OCI-LY3 (cell line): ENCODE measurements around the gene BEST3.
"Not testable (repeated sequence)": the region's sequence is repeated elsewhere in the genome, so short reads cannot be mapped to it uniquely, and the experiment has no call there.

ENCODE experiments used
- H2AFZ ChIP-seq: fragments of 200-600, 300-600 bp; shearing (Covaris generic); 2 replicates; pipeline ENCODE4 v1.6.0; 2014; ENCODE audit warnings: antibody characterized with exemption, low read depth, low read length
- H3K27ac ChIP-seq: fragments of 200-600, 300-600 bp; sonication (generic); 2 replicates; pipeline ENCODE4 v1.5.1; 2014; ENCODE audit warnings: mild to moderate bottlenecking, low read length, moderate library complexity, mixed read lengths
- H3K27me3 ChIP-seq: fragments of 200-600, 300-600 bp; sonication (generic); 2 replicates; pipeline ENCODE4 v1.6.1; 2014; ENCODE audit warnings: low read depth, low read length, mixed read lengths
- H3K36me3 ChIP-seq: fragments of 200-600, 300-600 bp; sonication (generic); replicated peaks from 2 replicates; pipeline ENCODE3; 2014; ENCODE audit warnings: low read depth, low read length, mixed read lengths
- H3K4me1 ChIP-seq: fragments of 300-600, 200-600 bp; sonication (generic); 2 replicates; pipeline ENCODE4 v1.6.1; 2014; ENCODE audit warnings: low read length, mixed read lengths
- H3K4me2 ChIP-seq: fragments of 200-600, 300-600 bp; sonication (generic); 2 replicates; pipeline ENCODE4 v1.6.1; 2014; ENCODE audit warnings: low read length, mixed read lengths
- H3K4me3 ChIP-seq: fragments of 300-600, 200-600 bp; sonication (generic); 2 replicates; pipeline ENCODE4 v1.5.1; 2014; ENCODE audit warnings: antibody characterized with exemption, mild to moderate bottlenecking, low read length, moderate library complexity
- H3K79me2 ChIP-seq: fragments of 300-600, 200-600 bp; shearing (Covaris generic); 2 replicates; pipeline ENCODE4 v1.6.1; 2014; ENCODE audit warnings: mild to moderate bottlenecking, low read length, mixed read lengths
- H3K9ac ChIP-seq: fragments of 300-600, 200-600 bp; shearing (Covaris generic); 2 replicates; pipeline ENCODE4 v1.6.0; 2014; ENCODE audit warnings: mild to moderate bottlenecking, low read length, moderate library complexity
- H3K9me3 ChIP-seq: fragments of 200-600, 300-600 bp; shearing (Covaris generic); 2 replicates; pipeline ENCODE4 v1.6.1; 2014; ENCODE audit warnings: low read length, mixed read lengths; ENCODE audit not compliant: insufficient read depth
- H4K20me1 ChIP-seq: fragments of 200-600, 300-600 bp; sonication (generic); 2 replicates; pipeline ENCODE4 v1.6.1; 2016; ENCODE audit warnings: low read length, mixed read lengths; ENCODE audit not compliant: insufficient read depth
- EZH2phosphoT487 ChIP-seq: fragments of 200-600 bp; shearing (Covaris generic); IDR thresholded peaks from 2 replicates; pipeline ENCODE4 v1.6.1; 2018; ENCODE audit warnings: antibody characterized with exemption, mixed run types, low read depth
- TF ChIP-seq, protein P1 (sequence below): fragments of 200-600, 300-600 bp; sonication (generic); IDR thresholded peaks from 2 replicates; pipeline ENCODE4 v1.5.1; 2014; ENCODE audit warnings: antibody characterized with exemption, low read length, low read depth

The BEST3 gene

GRCh38 chr12:69672195-69672594 is 26.9 kb downstream of the BEST3 start:
- Histone ChIP-seq H3K27me3 (no peaks in the 10 kb centered on the region), H3K27ac (no peak overlapping the region), H3K79me2 (no peaks in the 10 kb centered on the region), H3K9me3 (no peaks in the 10 kb centered on the region), H3K9ac (no peak overlapping the region), H3K36me3 (no peaks in the 10 kb centered on the region), H3K4me3 (no peak overlapping the region), H3K4me2 (no peak overlapping the region), H2AFZ (no peak overlapping the region), H4K20me1 (no peaks in the 10 kb centered on the region), H3K4me1 (no peaks in the 10 kb centered on the region)
- TF ChIP-seq, protein P1, sequence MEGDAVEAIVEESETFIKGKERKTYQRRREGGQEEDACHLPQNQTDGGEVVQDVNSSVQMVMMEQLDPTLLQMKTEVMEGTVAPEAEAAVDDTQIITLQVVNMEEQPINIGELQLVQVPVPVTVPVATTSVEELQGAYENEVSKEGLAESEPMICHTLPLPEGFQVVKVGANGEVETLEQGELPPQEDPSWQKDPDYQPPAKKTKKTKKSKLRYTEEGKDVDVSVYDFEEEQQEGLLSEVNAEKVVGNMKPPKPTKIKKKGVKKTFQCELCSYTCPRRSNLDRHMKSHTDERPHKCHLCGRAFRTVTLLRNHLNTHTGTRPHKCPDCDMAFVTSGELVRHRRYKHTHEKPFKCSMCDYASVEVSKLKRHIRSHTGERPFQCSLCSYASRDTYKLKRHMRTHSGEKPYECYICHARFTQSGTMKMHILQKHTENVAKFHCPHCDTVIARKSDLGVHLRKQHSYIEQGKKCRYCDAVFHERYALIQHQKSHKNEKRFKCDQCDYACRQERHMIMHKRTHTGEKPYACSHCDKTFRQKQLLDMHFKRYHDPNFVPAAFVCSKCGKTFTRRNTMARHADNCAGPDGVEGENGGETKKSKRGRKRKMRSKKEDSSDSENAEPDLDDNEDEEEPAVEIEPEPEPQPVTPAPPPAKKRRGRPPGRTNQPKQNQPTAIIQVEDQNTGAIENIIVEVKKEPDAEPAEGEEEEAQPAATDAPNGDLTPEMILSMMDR = no peak
- TF ChIP-seq EZH2phosphoT487 = no peak

- Histone ChIP-seq H3K27ac (no peak overlapping the region), H3K4me1 (no peaks in the 10 kb centered on the region), H3K9ac (no peak overlapping the region), H3K4me3 (no peak overlapping the region), H3K27me3 (no peaks in the 10 kb centered on the region), H3K4me2 (no peak overlapping the region), H3K79me2 (no peaks in the 10 kb centered on the region), H4K20me1 (no peaks in the 10 kb centered on the region), H3K9me3 (no peaks in the 10 kb centered on the region), H3K36me3 (no peaks in the 10 kb centered on the region), H2AFZ (no peak overlapping the region)
- no peak for TF ChIP-seq EZH2phosphoT487
- TF ChIP-seq, protein P1 = no peak
Observed at GRCh38 chr12:69671597-69671996, 27.5 kb downstream of the BEST3 start.

GRCh38 chr12:69666798-69667197 is 32.3 kb downstream of the BEST3 start:
- H3K9me3 ChIP-seq = no peaks in the 10 kb centered on the region
- H3K27me3 ChIP-seq = 0 out of 2 replicates have a peak, but pooled peaks cover 3% of the 10 kb centered on the region
- H3K4me2 ChIP-seq = no peak overlapping the region
- no peaks in the 10 kb centered on the region for H3K36me3 ChIP-seq
- no peak overlapping the region for H3K9ac ChIP-seq
- H2AFZ ChIP-seq = no peak overlapping the region
- no peaks in the 10 kb centered on the region for H4K20me1 ChIP-seq
- H3K4me3 ChIP-seq = no peak overlapping the region
- H3K4me1 ChIP-seq = no peaks in the 10 kb centered on the region
- TF ChIP-seq, protein P1 = no peak
- no peak for TF ChIP-seq EZH2phosphoT487
- no peak overlapping the region for H3K27ac ChIP-seq
- no peaks in the 10 kb centered on the region for H3K79me2 ChIP-seq

GRCh38 chr12:69664930-69665377 is 34.1 kb downstream of the BEST3 start:
- H3K9me3 ChIP-seq, H3K4me1 ChIP-seq, H3K79me2 ChIP-seq, H3K27ac ChIP-seq, H3K4me3 ChIP-seq, H2AFZ ChIP-seq, H4K20me1 ChIP-seq, H3K9ac ChIP-seq, H3K36me3 ChIP-seq, H3K4me2 ChIP-seq: not testable (repeated sequence)
- peaks cover 18% of the 10 kb centered on the region for H3K27me3 ChIP-seq

DNA sequence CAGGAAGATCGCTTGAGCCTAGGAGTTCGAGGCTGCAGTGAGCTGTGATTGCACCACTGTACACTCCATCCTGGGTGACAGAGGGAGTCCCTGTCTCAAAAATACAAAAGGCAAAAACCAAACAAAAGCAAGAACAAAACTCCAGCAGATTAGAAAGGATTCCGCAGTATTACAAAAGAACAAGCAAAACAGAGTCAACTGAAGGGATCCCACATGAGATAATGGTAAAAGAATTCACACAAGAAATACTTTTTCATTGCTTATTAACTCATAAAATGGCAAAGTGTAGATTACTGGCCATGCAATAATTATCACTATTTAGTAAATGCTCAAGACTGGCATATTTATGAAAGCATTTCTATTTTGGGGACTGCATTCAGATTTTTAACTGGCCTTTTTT is 35.4 kb downstream of the BEST3 start:
- Histone ChIP-seq H3K9ac (no peak overlapping the region), H2AFZ (no peak overlapping the region), H3K27ac (no peak overlapping the region), H3K9me3 (no peaks in the 10 kb centered on the region), H3K4me1 (no peaks in the 10 kb centered on the region), H3K79me2 (no peaks in the 10 kb centered on the region), H3K4me2 (no peak overlapping the region), H3K36me3 (no peaks in the 10 kb centered on the region), H4K20me1 (no peaks in the 10 kb centered on the region), H3K27me3 (peaks cover 21% of the 10 kb centered on the region), H3K4me3 (no peak overlapping the region)
- TF ChIP-seq, protein P1 = no peak
- no peak for TF ChIP-seq EZH2phosphoT487
